SH-SY5Y (cell line): ENCODE results near the gene ZBTB20.

Experiments
- GATA2 ChIP-seq: IDR thresholded peaks from 2 replicates; pipeline ENCODE4 v1.6.1; 2011; ENCODE audit warnings: mild to moderate bottlenecking, low read depth, low read length
- GATA3 ChIP-seq: IDR thresholded peaks from 2 replicates; pipeline ENCODE4 v1.6.1; 2011; ENCODE audit warnings: low read depth, mild to moderate bottlenecking, low read length, moderate library complexity

DNA sequence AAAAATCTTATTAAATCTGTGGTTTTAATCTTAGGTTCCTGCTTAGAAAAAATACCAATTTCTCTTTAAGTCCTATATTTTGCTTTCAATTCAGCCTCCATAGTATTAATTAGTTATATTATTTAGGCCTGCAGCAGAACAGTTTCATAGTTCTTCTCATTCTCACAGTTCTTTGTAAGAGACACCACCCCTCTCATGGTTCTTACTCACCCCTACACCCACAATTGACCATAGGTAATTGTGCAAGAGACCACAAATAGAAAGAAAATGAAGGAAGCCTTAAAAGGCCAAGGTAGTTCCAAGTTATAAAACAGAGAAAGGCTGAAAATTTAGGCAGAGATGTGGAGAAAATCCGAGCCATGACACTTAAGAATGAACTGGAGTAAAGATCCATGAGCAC lies 438.0 kb downstream of the ZBTB20 start:
- no peak for TF ChIP-seq GATA2
- TF ChIP-seq GATA3, result no peak
